Muscle of leg (tissue), 11 donors: Measurements from ENCODE around the gene WIPF3. TPM values are rescaled to one million over a fixed set of nuclear protein-coding genes. Genes with fewer than 3 reads are reported as not detected.
"Not testable (repeated sequence)": the region's sequence is repeated elsewhere in the genome, so short reads cannot be mapped to it uniquely, and the experiment has no call there.

Source experiments
- DNase-seq: peaks from one replicate; pipeline ENCODE4 v3.0.0; 2013
- H3K27ac ChIP-seq: one replicate; pipeline ENCODE4 v1.5.1; 2013; ENCODE audit warnings: mild to moderate bottlenecking, low read length, control low read depth
- H3K27me3 ChIP-seq: one replicate; pipeline ENCODE4 v1.6.1; 2013; ENCODE audit warnings: low read length; ENCODE audit not compliant: control insufficient read depth, insufficient read depth
- H3K36me3 ChIP-seq: one replicate; pipeline ENCODE4 v1.6.1; 2013; ENCODE audit warnings: low read length; ENCODE audit not compliant: control insufficient read depth, insufficient read depth
- H3K4me1 ChIP-seq: one replicate; pipeline ENCODE4 v1.6.1; 2013; ENCODE audit warnings: low read length; ENCODE audit not compliant: control insufficient read depth, insufficient read depth
- H3K4me3 ChIP-seq: one replicate; pipeline ENCODE4 v1.5.1; 2013; ENCODE audit warnings: low read length, control low read depth
- H3K9me3 ChIP-seq: replicated peaks from 2 replicates; pipeline ENCODE4 v1.6.1; 2013; ENCODE audit warnings: low read depth, low read length; ENCODE audit not compliant: control insufficient read depth
- WGBS: methylation state at CpG from one replicate; pipeline ENCODE4 v1.1.5; 2013; ENCODE audit warnings: missing lambda C conversion rate; ENCODE audit not compliant: insufficient coverage; 5-methylcytosine and 5-hydroxymethylcytosine counted together
- polyA plus RNA-seq, 8 donors: library from polyadenylated mRNA; unstranded; fragments of 120-200 nt; gene quantifications; one replicate each; pipeline versions ENCODE4 v1.2.1 to v1.2.3, GENCODE V29; 2013; ENCODE audit warnings: inconsistent platforms in 1 of 8, low replicate concordance in 1 of 8; ENCODE audit not compliant: insufficient read length in 8 of 8, insufficient read depth in 1 of 8
- total RNA-seq: library from RNA; stranded (reverse); fragments of 120-200 nt; gene quantifications from one replicate; pipeline ENCODE4 v1.2.4, GENCODE V29; 2013

Gene WIPF3
- total and polyA plus RNA-seq, 9 donors, result 6.1 to 30.7 (median 17.7) TPM

- H3K27ac ChIP-seq, result no peak overlapping the region
- 70% methylated on average over 5 of the region's 9 CpGs for whole genome bisulfite sequencing
- H3K9me3 ChIP-seq, result no peaks in the 10 kb centered on the region
- no peaks in the 10 kb centered on the region for H3K27me3 ChIP-seq
- H3K4me1 ChIP-seq, result peaks cover 6% of the 10 kb centered on the region
- H3K36me3 ChIP-seq, result peaks cover 22% of the 10 kb centered on the region
- DNase-seq, result no peak
- H3K4me3 ChIP-seq, result no peak overlapping the region
Observed at GRCh38 chr7:29957521-29958310, 151.4 kb downstream of the WIPF3 start.

GRCh38 chr7:29958667-29959358 is 152.5 kb downstream of the WIPF3 start:
- H3K27me3 ChIP-seq, result no peaks in the 10 kb centered on the region
- H3K9me3 ChIP-seq, result no peaks in the 10 kb centered on the region

GRCh38 chr7:29961611-29962010 is 155.3 kb downstream of the WIPF3 start:
- not testable (repeated sequence) for H3K4me1 ChIP-seq, H3K27ac ChIP-seq

More at GRCh38 chr7:29958667-29959358, 152.5 kb downstream of the WIPF3 start:
- no peak for DNase-seq
- Histone ChIP-seq H3K4me1 (peaks cover 6% of the 10 kb centered on the region), H3K27ac (no peak overlapping the region), H3K4me3 (no peak overlapping the region), H3K36me3 (peaks cover 16% of the 10 kb centered on the region)
- WGBS, result 100% methylated on average over 3 of the region's 8 CpGs

GRCh38 chr7:29962035-29962434 is 155.7 kb downstream of the WIPF3 start:
- H3K4me1 ChIP-seq, result no peaks in the 10 kb centered on the region
- no peaks in the 10 kb centered on the region for H3K9me3 ChIP-seq
- no peak overlapping the region for H3K27ac ChIP-seq
- peaks cover 3% of the 10 kb centered on the region for H3K36me3 ChIP-seq
- no peaks in the 10 kb centered on the region for H3K27me3 ChIP-seq
- 100% methylated on average over 1 of the region's 1 CpG for WGBS
- H3K4me3 ChIP-seq, result no peak overlapping the region
- no peak for DNase-seq

More at GRCh38 chr7:29961611-29962010, 155.3 kb downstream of the WIPF3 start:
- no CpG with 5 or more reads among the region's 19 CpGs for WGBS
- not testable (repeated sequence) for DNase-seq, H3K4me3 ChIP-seq, H3K9me3 ChIP-seq, H3K36me3 ChIP-seq, H3K27me3 ChIP-seq

- Histone ChIP-seq H3K4me3 (no peak overlapping the region), H3K27me3 (no peaks in the 10 kb centered on the region), H3K36me3 (peaks cover 4% of the 10 kb centered on the region), H3K27ac (no peak overlapping the region), H3K9me3 (no peaks in the 10 kb centered on the region), H3K4me1 (peaks cover 2% of the 10 kb centered on the region)
- WGBS, result 57% methylated on average over 2 of the region's 3 CpGs
- no peak for DNase-seq
Observed at GRCh38 chr7:29965030-29965429, 158.7 kb downstream of the WIPF3 start.

Other genes with a start within 250 kb of the WIPF3 start
- gene PRR15, start 242.7 kb upstream of the WIPF3 start, total RNA-seq, result 0.04 TPM
- gene PRR15, start 242.7 kb upstream of the WIPF3 start, polyA plus RNA-seq, result 1 to 10 TPM in 1 of 8 donors, under 1 TPM in 1, not detected in 6; 0.69 to 3.7 TPM
- gene SCRN1, start 183.3 kb downstream of the WIPF3 start, total RNA-seq, result 27.6 TPM
- gene SCRN1, start 183.3 kb downstream of the WIPF3 start, polyA plus RNA-seq, result 10 to 100 TPM; 23.0 to 46.1 (median 32.8) TPM
- 32.4 TPM for gene FKBP14, start 220.2 kb downstream of the WIPF3 start, total RNA-seq
- 10 to 100 TPM; 14.5 to 36.7 (median 23.1) TPM for gene FKBP14, start 220.2 kb downstream of the WIPF3 start, polyA plus RNA-seq
- 12.0 TPM for gene PLEKHA8, start 221.9 kb downstream of the WIPF3 start, total RNA-seq
- 10 to 100 TPM in 6 of 8 donors, 1 to 10 TPM in 2; 7.7 to 13.3 (median 10.7) TPM for gene PLEKHA8, start 221.9 kb downstream of the WIPF3 start, polyA plus RNA-seq